Left hindlimb (tissue), 1 donor: ENCODE results near the gene IGFBP5.

Source experiments
- DNase-seq: peaks from one replicate; pipeline ENCODE4 v3.0.0-alpha.2; 2018

The IGFBP5 gene

GRCh38 chr2:216695401-216695821 lies at the start of gene IGFBP5:
Gene IGFBP5 (minus strand): TSS chr2:216695549. CDS start chr2:216694775, 774 bp downstream.
- DNase-seq, result peak; percentile 95

- no peak for DNase-seq
Observed at GRCh38 chr2:216743781-216744180, 48.4 kb upstream of the IGFBP5 start.

GRCh38 chr2:216742411-216742810 lies 47.1 kb upstream of the IGFBP5 start:
- DNase-seq, result no peak

GRCh38 chr2:216741223-216741593 lies 45.9 kb upstream of the IGFBP5 start:
- DNase-seq, result no peak

- no peak for DNase-seq
Observed at GRCh38 chr2:216740557-216741222, 45.3 kb upstream of the IGFBP5 start.

- no peak for DNase-seq
Observed at GRCh38 chr2:216739035-216739434, 43.7 kb upstream of the IGFBP5 start.

GRCh38 chr2:216737676-216738075 lies 42.3 kb upstream of the IGFBP5 start:
- DNase-seq, result no peak

GRCh38 chr2:216736326-216736725 lies 41.0 kb upstream of the IGFBP5 start:
- DNase-seq, result no peak

GRCh38 chr2:216735668-216736067 lies 40.3 kb upstream of the IGFBP5 start:
- DNase-seq, result no peak

- DNase-seq, result no peak
Observed at GRCh38 chr2:216735086-216735485, 39.7 kb upstream of the IGFBP5 start.

GRCh38 chr2:216733046-216733445 lies 37.7 kb upstream of the IGFBP5 start:
- no peak for DNase-seq

- DNase-seq, result no peak
Observed at GRCh38 chr2:216732334-216732733, 37.0 kb upstream of the IGFBP5 start.

GRCh38 chr2:216731465-216731864 lies 36.1 kb upstream of the IGFBP5 start:
- DNase-seq, result no peak

GRCh38 chr2:216730871-216731270 lies 35.5 kb upstream of the IGFBP5 start:
- DNase-seq, result no peak

- no peak for DNase-seq
Observed at GRCh38 chr2:216727346-216728122, 32.2 kb upstream of the IGFBP5 start.

GRCh38 chr2:216724190-216724589 lies 28.8 kb upstream of the IGFBP5 start:
- no peak for DNase-seq

- no peak for DNase-seq
Observed at GRCh38 chr2:216721141-216721540, 25.8 kb upstream of the IGFBP5 start.

- no peak for DNase-seq
Observed at GRCh38 chr2:216720722-216721121, 25.4 kb upstream of the IGFBP5 start.

GRCh38 chr2:216717907-216718615 lies 22.7 kb upstream of the IGFBP5 start:
- no peak for DNase-seq

- DNase-seq, result no peak
Observed at GRCh38 chr2:216717491-216717901, 22.1 kb upstream of the IGFBP5 start.

- no peak for DNase-seq
Observed at GRCh38 chr2:216716109-216716508, 20.8 kb upstream of the IGFBP5 start.

- DNase-seq, result no peak
Observed at GRCh38 chr2:216715402-216715974, 20.1 kb upstream of the IGFBP5 start.

- DNase-seq, result no peak
Observed at GRCh38 chr2:216714376-216714775, 19.0 kb upstream of the IGFBP5 start.
